GM20431 (cell line): ENCODE results near the gene COL4A2.

ENCODE experiments used
- in situ Hi-C: fragments of 300-500 bp; cut with MseI, MboI; formaldehyde crosslinking; loops from one replicate; pipeline ENCODE4 v1.15.0; 2020; ENCODE audit warnings: low sequenced_read_pairs; ENCODE audit not compliant: unreplicated experiment

COL4A2 gene

GRCh38 chr13:110557610-110558305 lies 250.7 kb downstream of the COL4A2 start:
- in situ Hi-C loops = no loop called here

- in situ Hi-C loops = no loop called here
Measured at GRCh38 chr13:110559429-110559943, 252.4 kb downstream of the COL4A2 start.

GRCh38 chr13:110559986-110560385 lies 252.9 kb downstream of the COL4A2 start:
- in situ Hi-C loops = no loop called here

GRCh38 chr13:110560601-110561343 lies 253.7 kb downstream of the COL4A2 start:
- in situ Hi-C loops = no loop called here

GRCh38 chr13:110561344-110562035 lies 254.4 kb downstream of the COL4A2 start, which contains the start of gene RAB20:
RAB20 (minus strand) TSS chr13:110561722; CDS start chr13:110561519, 203 bp downstream.
- in situ Hi-C loops = no loop called here

GRCh38 chr13:110562036-110562597 lies 255.0 kb downstream of the COL4A2 start:
- in situ Hi-C loops = no loop called here
